Activated naive CD4-positive, alpha-beta T cell treated with anti-CD3 and anti-CD28 coated beads, Interleukin-2, amount 10 ng/mL, durations not matched to agents 5 hours and 36 hours (primary cell): ENCODE results near the gene DICER1. TPM values are rescaled to one million over a fixed set of nuclear protein-coding genes. Genes with fewer than 3 reads are reported as not detected.

Source experiments
- microRNA-seq: library from miRNA; unstranded; fragments of <30 nt; microRNA quantifications from one replicate; pipeline ENCODE4 v1.2.0, GENCODE V29; 2022; ENCODE audit warnings: borderline microRNAs expressed, borderline replicate concordance
- total RNA-seq, 2 experiments: library from RNA; stranded (reverse); gene quantifications; one replicate each; pipeline ENCODE4 v1.2.3, GENCODE V29; 2021

DICER1 gene, protein sequence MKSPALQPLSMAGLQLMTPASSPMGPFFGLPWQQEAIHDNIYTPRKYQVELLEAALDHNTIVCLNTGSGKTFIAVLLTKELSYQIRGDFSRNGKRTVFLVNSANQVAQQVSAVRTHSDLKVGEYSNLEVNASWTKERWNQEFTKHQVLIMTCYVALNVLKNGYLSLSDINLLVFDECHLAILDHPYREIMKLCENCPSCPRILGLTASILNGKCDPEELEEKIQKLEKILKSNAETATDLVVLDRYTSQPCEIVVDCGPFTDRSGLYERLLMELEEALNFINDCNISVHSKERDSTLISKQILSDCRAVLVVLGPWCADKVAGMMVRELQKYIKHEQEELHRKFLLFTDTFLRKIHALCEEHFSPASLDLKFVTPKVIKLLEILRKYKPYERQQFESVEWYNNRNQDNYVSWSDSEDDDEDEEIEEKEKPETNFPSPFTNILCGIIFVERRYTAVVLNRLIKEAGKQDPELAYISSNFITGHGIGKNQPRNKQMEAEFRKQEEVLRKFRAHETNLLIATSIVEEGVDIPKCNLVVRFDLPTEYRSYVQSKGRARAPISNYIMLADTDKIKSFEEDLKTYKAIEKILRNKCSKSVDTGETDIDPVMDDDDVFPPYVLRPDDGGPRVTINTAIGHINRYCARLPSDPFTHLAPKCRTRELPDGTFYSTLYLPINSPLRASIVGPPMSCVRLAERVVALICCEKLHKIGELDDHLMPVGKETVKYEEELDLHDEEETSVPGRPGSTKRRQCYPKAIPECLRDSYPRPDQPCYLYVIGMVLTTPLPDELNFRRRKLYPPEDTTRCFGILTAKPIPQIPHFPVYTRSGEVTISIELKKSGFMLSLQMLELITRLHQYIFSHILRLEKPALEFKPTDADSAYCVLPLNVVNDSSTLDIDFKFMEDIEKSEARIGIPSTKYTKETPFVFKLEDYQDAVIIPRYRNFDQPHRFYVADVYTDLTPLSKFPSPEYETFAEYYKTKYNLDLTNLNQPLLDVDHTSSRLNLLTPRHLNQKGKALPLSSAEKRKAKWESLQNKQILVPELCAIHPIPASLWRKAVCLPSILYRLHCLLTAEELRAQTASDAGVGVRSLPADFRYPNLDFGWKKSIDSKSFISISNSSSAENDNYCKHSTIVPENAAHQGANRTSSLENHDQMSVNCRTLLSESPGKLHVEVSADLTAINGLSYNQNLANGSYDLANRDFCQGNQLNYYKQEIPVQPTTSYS (N-terminal part only)
- 10 to 100 TPM; 49.8 to 53.9 TPM for total RNA-seq

DNA sequence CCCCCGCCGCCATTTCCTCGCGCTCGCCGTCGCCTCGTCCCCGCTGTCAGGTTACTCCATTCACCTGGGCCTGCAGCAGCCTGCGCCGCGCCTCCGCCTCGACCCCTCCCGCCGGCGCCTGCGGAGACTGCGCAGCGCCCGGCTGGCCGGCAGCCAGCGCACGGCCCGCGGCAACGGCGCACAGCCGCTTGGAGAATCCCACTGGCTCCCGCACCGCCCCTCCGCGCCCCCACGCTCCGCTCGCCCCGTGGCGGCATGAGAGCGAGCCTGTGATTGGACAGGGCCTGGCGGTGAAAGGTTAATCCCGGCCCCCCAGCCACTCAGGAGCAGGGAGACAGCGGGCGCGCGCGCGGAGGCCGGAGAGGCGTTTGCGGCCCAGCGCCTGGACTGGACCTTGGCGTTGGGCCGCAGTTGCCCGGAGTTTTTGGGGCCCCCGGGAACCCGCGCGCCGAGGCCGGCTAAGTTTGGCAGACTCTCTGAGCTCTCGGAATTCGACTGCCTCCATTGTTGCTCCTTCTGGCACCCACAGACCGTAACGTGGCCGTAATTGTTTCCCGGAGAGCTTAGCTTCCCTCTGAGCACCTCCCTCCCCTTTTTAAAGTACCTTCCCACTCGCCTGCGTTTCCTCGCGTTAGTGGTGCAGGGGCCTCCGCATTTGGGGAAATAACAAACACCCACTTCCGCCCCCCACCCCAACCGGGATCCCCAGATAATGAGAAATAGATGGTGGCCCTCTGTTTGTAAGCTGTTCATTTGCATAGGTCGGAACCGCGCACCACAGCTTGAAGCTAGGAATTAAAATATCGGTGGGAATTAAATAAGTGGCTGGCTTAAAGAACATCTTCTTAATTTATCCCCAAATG is at the start of gene DICER1:
DICER1 (minus strand) TSS at position 203 of the 863 bp plus-strand sequence. CDS start 24,071 bp downstream, outside the sequence.

Small RNA genes within 50 kb of the gene (microRNA-seq; reads per million reads assigned to microRNA genes)
- 4.0 reads per million, percentile 25 among the genes with 10 or more reads in this experiment for gene MIR3173

Other genes starting within 250 kb of the DICER1 start
- gene CLMN, start 162.4 kb upstream of the DICER1 start, total RNA-seq: 1 to 10 TPM; 1.4 to 1.5 TPM